ENCODE results near the gene SUPT5H. TPM values are rescaled to one million over a fixed set of nuclear protein-coding genes. Genes with fewer than 3 reads are reported as not detected.

Gene SUPT5H
- total and polyA plus RNA-seq, 10 of the 15 experiments (the other 5 are each of a cell fraction or from before 2014, with no cell fraction given): 27.2 to 194 (median 83.6) TPM

- 45% methylated on average over 3 of the region's 3 CpGs for WGBS (ENCODE audit: insufficient coverage, insufficient replicate concordance, low lambda C conversion rate, missing lambda C conversion rate)
- intact Hi-C loops (cut with micrococcal nuclease; ENCODE audit: unreplicated experiment) (no loop called here), in situ Hi-C loops (cut with MboI) (no loop called here)
- TF ChIP-seq, protein P1, sequence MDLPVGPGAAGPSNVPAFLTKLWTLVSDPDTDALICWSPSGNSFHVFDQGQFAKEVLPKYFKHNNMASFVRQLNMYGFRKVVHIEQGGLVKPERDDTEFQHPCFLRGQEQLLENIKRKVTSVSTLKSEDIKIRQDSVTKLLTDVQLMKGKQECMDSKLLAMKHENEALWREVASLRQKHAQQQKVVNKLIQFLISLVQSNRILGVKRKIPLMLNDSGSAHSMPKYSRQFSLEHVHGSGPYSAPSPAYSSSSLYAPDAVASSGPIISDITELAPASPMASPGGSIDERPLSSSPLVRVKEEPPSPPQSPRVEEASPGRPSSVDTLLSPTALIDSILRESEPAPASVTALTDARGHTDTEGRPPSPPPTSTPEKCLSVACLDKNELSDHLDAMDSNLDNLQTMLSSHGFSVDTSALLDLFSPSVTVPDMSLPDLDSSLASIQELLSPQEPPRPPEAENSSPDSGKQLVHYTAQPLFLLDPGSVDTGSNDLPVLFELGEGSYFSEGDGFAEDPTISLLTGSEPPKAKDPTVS (IDR thresholded peaks at IDR 0.05; ENCODE audit: low read depth, low read length): no peak
- TF ChIP-seq MTA3 (IDR thresholded peaks at IDR 0.05; ENCODE audit: borderline replicate concordance, low read length): no peak
- no peak for TF ChIP-seq WRNIP1 (IDR thresholded peaks at IDR 0.05; ENCODE audit: borderline replicate concordance, low read depth, low read length)
- TF ChIP-seq FOXM1 (IDR thresholded peaks at IDR 0.05; ENCODE audit: low read depth, low read length): no peak
- TF ChIP-seq, protein P2, sequence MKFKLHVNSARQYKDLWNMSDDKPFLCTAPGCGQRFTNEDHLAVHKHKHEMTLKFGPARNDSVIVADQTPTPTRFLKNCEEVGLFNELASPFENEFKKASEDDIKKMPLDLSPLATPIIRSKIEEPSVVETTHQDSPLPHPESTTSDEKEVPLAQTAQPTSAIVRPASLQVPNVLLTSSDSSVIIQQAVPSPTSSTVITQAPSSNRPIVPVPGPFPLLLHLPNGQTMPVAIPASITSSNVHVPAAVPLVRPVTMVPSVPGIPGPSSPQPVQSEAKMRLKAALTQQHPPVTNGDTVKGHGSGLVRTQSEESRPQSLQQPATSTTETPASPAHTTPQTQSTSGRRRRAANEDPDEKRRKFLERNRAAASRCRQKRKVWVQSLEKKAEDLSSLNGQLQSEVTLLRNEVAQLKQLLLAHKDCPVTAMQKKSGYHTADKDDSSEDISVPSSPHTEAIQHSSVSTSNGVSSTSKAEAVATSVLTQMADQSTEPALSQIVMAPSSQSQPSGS (IDR thresholded peaks at IDR 0.05; ENCODE audit: low read length): no peak
- TF ChIP-seq, protein P3, sequence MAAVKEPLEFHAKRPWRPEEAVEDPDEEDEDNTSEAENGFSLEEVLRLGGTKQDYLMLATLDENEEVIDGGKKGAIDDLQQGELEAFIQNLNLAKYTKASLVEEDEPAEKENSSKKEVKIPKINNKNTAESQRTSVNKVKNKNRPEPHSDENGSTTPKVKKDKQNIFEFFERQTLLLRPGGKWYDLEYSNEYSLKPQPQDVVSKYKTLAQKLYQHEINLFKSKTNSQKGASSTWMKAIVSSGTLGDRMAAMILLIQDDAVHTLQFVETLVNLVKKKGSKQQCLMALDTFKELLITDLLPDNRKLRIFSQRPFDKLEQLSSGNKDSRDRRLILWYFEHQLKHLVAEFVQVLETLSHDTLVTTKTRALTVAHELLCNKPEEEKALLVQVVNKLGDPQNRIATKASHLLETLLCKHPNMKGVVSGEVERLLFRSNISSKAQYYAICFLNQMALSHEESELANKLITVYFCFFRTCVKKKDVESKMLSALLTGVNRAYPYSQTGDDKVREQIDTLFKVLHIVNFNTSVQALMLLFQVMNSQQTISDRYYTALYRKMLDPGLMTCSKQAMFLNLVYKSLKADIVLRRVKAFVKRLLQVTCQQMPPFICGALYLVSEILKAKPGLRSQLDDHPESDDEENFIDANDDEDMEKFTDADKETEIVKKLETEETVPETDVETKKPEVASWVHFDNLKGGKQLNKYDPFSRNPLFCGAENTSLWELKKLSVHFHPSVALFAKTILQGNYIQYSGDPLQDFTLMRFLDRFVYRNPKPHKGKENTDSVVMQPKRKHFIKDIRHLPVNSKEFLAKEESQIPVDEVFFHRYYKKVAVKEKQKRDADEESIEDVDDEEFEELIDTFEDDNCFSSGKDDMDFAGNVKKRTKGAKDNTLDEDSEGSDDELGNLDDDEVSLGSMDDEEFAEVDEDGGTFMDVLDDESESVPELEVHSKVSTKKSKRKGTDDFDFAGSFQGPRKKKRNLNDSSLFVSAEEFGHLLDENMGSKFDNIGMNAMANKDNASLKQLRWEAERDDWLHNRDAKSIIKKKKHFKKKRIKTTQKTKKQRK (IDR thresholded peaks at IDR 0.05; ENCODE audit: low read depth, low read length): no peak
- TF ChIP-seq NFYA (IDR thresholded peaks at IDR 0.05; ENCODE audit: borderline replicate concordance, low read depth, low read length): no peak
- CTCF ChIA-PET: interaction anchor here (1.4 kb wide), 1 partner anchor 16 kb away, joined by 3 read pairs; no protein-coding TSS in a partner anchor
- SMC1A ChIA-PET (ENCODE audit: uncharacterized antibody, unreplicated experiment): no interaction called here
- H3K9me3 ChIP-seq (replicated peaks; ENCODE audit: control insufficient read depth, insufficient read depth, low read length): no peaks in the 10 kb centered on the region
- no peaks in the 10 kb centered on the region for H4K20me1 ChIP-seq (ENCODE audit: control insufficient read depth, insufficient read depth)
- DNase-seq (ENCODE audit: low read depth, low spot score): no peak
- BruUV-seq (replicated peaks): no TSS peak
- no peak overlapping the region for H3K4me3 ChIP-seq
- FAIRE-seq: no peak
- H3K4me2 ChIP-seq (ENCODE audit: control insufficient read depth, insufficient read depth): no peak overlapping the region
- peaks cover 9 to 22% of the 10 kb centered on the region in 2 experiments for H3K27me3 ChIP-seq (replicated peaks in 1 of 2; ENCODE audit: control insufficient read depth in 2 of 2, insufficient read depth in 2 of 2, low read length in 1 of 2)
- POLR2A ChIA-PET: no interaction called here
- H3K79me2 ChIP-seq (ENCODE audit: control insufficient read depth, insufficient read depth, low read length): no peaks in the 10 kb centered on the region
- H3K4me1 ChIP-seq (ENCODE audit: control insufficient read depth, insufficient read depth, low read length): peaks cover 11% of the 10 kb centered on the region
- no peak overlapping the region for H2AFZ ChIP-seq (ENCODE audit: control insufficient read depth, low read depth, low read length)
- RAD21 ChIA-PET (ENCODE audit: unreplicated experiment): no interaction called here
- H3K9ac ChIP-seq (ENCODE audit: control insufficient read depth, insufficient read depth, low read length): no peak overlapping the region
- H3K27ac ChIP-seq (ENCODE audit: control insufficient read depth, insufficient read depth): no peak overlapping the region
- no peaks in the 10 kb centered on the region for H3K36me3 ChIP-seq (ENCODE audit: control insufficient read depth in 2 of 2, insufficient read depth in 2 of 2, low read length in 1 of 2)
- ATAC-seq: no peak
These were observed 72.0 kb downstream of the SUPT5H start for GRCh38 chr19:39517432-39517831.

All from GM12878 (cell line).